ENCODE results near the gene RETN.

GRCh38 chr19:7672522-7672921 is 3.7 kb downstream of the RETN start:
- no peak for TF ChIP-seq CTCF (IDR thresholded peaks at IDR 0.05; ENCODE audit: low read length)
- TF ChIP-seq EZH2 (optimal IDR thresholded peaks at IDR 0.05; ENCODE audit: low read depth, low read length), result no peak

All from MM.1S (cell line).